ENCODE measurements around the gene SON.
A peak's percentile ranks its signal among the peaks of the same experiment; 100 is the strongest.
"Not testable (repeated sequence)": the region's sequence is repeated elsewhere in the genome, so short reads cannot be mapped to it uniquely, and the experiment has no call there.

Gene SON, protein sequence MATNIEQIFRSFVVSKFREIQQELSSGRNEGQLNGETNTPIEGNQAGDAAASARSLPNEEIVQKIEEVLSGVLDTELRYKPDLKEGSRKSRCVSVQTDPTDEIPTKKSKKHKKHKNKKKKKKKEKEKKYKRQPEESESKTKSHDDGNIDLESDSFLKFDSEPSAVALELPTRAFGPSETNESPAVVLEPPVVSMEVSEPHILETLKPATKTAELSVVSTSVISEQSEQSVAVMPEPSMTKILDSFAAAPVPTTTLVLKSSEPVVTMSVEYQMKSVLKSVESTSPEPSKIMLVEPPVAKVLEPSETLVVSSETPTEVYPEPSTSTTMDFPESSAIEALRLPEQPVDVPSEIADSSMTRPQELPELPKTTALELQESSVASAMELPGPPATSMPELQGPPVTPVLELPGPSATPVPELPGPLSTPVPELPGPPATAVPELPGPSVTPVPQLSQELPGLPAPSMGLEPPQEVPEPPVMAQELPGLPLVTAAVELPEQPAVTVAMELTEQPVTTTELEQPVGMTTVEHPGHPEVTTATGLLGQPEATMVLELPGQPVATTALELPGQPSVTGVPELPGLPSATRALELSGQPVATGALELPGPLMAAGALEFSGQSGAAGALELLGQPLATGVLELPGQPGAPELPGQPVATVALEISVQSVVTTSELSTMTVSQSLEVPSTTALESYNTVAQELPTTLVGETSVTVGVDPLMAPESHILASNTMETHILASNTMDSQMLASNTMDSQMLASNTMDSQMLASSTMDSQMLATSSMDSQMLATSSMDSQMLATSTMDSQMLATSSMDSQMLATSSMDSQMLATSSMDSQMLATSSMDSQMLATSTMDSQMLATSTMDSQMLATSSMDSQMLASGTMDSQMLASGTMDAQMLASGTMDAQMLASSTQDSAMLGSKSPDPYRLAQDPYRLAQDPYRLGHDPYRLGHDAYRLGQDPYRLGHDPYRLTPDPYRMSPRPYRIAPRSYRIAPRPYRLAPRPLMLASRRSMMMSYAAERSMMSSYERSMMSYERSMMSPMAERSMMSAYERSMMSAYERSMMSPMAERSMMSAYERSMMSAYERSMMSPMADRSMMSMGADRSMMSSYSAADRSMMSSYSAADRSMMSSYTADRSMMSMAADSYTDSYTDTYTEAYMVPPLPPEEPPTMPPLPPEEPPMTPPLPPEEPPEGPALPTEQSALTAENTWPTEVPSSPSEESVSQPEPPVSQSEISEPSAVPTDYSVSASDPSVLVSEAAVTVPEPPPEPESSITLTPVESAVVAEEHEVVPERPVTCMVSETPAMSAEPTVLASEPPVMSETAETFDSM (N-terminal part only)

DNA sequence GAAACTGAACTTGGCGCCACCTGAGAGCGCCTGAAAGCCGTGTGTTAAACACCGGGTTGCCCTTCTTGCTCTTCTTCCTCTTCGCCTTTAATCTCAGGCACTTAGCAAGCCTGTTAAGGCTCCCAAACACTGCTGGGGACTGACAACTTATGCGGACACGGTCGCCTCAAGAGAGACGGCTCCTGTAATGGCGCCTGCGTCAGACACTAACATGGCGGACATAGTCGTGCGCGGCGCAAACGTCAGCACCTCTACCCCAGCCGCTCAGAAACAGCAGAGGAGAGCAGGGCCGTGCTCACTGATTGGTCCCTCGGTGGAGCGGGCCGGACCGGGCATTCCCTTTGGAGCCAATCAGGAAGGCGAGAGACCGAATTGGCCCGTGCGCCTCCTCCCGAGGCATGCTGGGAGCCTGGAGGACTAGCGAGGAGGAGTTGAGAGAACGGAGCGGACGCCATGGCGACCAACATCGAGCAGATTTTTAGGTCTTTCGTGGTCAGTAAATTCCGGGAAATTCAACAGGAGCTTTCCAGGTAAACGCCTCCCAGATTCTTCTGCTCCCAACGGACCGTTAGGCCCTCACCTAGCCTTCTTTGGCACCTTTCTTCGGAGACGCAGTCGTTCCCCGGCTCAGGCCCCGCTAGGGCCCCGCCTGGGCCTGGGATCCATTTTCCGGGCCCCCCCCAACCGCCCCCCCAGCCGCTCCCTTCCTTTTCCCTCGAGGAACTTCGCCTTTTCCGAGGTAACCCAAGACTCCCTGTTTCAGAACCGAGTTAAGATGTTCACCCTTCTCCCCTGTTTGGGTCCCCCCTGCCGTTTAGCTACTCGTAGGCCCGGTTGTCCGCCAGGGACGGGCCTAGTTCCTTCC, at the start of gene SON:
Gene SON (plus strand): TSS at position 399 of the 865 bp plus-strand sequence. CDS start 55 bp downstream, at position 454.
- peak; percentile 96 for DNase-seq

DNA sequence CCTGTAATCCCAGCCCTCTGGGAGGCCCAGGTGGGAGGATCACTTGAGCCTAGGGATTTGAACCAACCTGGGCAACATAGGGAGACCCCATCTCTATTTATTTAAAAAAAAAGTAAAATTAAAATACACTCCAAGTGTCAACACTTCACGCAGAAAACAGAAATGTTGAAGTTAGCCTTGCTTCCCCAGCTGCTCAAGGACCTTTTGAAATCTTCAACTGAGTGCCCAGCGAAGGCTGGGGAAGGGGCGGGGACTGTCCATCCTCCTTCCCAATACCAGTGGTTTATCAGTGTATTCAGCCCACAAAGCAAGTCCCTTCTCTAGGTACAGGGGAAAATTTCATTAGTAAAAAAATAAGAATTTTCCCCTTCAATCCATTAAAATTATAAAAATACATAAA, 49.1 kb upstream of the SON start:
- DNase-seq, result no peak

DNA sequence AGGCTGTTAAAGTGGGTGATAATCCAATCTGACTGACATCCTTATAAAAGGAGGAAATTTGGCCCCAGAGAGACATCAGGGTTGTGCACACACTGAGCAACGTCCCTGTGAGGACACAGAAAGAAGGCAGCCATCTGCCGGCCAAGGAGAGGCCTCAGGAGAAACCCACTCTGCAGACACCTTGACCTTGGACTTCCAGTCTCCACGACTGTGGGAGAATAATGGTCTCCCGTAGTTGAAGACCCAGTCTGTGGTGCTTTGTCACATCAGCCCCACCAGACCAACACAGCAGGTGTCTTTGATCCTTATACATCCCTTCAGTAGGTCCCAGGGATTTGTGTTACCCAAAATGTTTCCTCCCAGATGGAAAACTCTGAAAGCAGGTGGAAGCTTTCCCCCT, 47.1 kb upstream of the SON start:
- no peak for DNase-seq

DNA sequence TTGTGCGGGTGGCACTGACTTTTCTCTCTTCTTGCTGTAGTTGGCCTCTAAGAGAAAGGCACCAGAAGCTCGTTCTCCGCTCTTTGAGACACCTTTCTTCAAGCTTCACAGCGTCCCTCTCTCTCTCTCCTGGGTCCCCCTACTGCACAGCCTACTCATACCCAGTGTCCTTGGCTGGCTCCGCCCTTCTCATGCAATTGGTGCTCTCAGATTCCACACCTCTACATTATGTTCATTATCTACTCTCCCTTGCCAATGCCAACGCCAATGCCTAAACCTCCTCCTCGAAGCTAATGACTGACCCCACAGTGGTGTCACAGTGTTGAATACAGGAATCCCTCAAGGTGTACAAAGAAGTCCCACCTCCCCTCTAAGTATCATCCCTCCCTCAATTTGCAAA, 46.5 kb upstream of the SON start:
- no peak for DNase-seq

DNA sequence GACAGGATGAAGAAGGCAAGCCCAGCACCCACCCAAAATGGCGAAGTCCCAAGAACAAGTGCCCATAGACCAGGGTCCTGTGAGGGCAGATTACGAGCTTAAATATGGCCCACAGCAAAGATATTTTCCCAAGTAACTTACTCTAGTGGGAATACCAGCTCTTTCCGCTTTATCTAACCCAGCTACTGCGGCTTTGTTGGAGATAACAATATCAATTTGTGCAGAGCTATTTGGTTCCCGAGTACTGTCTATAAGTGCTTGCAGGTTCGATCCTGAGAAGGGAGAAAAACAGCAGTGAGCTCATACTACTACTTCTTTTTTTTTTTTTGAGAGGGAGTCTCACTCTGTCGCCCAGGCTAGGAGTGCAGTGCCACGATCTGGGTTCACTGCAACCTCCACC, 37.0 kb upstream of the SON start:
- DNase-seq, result no peak

DNA sequence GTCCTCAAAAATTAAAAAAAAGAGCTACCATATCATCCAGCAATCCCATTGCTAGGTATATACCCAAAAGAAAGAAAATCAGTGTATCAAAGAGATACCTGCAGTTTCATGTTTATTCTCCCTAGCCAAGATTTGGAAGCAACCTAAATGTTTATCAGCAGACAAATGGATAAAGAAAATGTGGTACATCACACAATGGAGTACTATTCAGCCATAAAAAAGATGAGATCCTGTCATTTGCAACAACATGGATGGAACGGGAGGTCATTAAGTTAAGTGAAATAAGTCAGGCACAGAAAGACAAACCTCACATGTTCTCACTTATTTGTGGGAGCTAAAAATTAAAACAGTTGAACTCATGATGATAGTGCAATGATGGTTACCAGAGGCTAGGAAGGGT, 35.8 kb upstream of the SON start:
- not testable (repeated sequence) for DNase-seq

DNA sequence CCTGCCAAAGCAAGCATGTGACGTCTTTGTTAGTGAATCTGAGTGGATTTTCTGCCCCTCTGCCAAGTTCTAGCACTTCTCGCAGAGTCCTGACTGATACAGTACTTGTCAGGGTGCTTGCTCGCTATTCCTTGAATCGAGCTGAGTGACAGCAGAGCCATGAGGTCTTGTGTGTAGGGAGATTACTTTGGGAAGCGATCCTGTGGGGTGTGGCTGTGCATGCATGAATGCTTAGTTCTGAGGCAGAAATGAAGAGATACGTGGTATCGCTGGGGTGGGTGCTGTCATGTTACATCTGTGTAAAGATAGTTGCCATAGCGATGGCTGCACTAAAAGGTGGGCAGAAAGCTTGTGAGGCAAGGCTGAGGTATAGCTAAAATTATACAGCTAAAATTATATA, 32.0 kb upstream of the SON start:
- no peak for DNase-seq

DNA sequence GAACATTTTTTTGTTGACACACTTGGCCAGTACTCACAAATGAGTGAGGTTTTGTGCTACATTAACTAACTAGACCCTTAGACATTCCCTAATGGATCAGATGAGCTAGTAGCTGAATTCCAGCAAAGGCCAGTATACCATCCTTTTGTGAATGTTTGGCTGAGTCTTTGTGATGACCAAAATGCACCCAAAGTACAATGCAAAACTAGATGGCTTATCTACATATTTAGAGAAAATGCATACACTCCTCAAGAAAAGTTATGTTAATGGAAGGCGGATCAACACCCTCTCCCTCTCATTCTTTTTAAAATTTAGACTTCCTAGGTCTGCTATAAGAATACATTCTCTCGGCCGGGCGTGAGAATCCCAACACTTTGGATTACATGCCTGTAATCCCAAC, 31.2 kb upstream of the SON start:
- no peak for DNase-seq

DNA sequence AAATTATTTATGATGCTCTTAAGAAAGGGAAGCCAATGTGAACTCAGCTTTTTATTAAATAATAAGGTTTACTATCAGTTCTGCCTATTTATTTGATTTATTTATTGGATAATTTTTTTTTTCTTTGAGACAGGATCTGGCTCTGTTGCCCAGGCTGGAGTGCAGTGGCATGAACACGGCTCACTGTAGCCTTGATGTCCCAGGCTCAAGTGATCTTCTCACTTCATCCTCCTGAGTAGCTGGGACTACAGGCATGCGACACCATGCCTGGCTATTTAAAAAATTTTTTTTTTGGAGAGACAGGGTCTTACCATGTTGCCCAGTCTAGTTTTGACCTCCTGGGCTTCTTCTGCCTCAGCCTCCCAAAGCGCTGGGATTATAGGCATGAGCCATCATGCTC, 30.4 kb upstream of the SON start:
- DNase-seq, result no peak

DNA sequence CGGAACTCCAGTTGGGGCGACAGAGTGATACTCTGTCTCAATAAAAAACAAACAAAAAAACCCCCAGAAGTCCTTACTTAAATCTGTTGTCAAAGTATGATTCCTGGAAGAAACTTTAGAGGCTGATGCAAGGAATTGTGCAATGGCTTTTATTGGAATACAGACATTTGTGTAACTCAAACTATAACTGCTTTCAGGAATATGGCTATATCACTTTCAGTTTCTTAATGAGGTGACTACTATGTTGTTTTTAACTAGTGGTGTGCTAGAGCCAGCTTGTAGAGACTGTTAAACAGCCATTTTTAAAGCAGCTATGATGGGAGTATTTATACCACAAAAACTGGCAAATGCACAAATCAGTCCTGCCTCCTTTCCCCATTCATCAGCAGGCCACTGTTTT, 28.6 kb upstream of the SON start:
- DNase-seq, result no peak

DNA sequence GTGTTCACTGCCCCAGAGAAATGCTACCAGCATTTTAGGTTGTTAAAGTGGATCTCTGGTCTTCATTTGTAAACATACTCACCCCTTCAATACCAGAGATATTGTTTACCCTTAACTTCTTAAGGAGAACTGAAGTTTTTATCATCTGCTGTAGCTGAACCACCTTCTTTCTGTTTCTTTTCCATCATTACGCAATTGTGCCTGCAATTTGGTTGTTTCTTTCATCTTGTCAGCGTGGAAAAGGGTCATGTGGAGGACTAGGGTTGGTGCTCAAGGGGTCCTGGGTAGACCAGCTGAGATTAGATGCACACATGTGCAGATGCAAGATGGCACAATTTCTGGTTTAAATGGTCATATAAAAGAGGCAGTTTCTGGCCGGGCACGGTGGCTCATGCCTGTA, 23.9 kb upstream of the SON start:
- no peak for DNase-seq

DNA sequence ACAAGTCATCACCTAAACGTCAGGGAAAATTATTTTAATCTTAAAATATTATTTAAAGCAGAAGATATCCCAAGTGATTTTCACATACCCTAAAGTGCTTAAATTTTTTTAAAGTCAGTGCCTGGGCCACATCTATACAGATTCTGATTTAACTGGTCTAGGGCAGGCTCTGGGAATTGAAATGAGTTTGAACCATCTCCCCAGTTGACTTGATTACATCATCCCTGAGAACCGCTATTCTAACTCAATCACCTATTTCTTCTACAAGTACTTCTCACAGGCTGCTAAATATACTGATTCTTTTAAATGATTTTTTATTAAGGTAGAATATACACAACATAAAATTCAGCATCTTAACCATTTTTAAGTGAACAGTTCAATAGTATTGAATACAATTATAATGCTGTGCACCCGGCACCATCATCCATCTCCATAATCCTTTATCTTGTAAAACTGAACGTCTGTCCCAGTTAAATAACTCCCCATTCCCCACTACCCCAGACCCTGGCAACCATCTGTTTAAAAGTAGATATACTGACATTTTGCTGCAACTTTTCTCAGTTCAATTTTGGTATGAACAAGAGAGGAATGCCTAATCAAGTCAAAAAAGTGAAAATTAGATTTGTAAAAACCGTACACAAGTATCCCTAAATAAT, 20.4 kb upstream of the SON start:
- no peak for DNase-seq

DNA sequence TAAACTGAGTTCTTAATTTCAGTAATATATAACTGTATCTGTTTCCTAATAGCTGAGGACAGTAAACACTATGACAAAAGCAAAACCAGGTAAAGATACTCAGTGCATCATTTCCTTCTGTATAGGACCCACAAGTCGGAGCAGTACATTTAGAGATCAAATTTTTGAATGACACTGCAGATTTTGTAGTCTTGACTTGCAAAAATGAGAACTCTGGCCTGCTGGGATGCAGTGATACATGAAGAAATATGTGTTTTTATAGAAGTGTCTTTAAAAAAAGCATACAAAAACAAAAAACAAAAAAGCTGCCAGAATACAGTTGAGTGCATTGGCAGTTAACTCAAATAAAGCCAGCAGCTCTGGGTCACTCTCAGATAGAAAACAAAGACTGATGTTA, 19.9 kb upstream of the SON start:
- no peak for DNase-seq

DNA sequence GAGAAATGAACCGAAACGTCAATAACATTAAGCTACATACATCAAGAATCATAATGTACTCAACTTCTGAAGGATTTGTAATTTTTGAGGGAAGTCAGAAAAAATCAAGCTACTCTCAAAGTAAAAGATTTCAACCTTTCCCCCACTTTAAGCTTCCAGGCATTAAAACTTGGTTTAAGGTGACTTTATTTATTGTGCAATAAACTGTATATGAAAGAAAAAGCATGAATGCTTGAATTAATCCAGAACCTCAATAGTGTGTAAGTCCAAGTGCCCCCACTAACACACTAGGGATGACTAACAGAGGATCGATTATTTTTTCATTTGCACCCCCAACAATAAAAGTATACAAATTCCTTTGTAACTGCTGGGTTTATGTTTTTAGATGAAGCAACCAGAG, 11.8 kb upstream of the SON start:
- DNase-seq, result no peak

DNA sequence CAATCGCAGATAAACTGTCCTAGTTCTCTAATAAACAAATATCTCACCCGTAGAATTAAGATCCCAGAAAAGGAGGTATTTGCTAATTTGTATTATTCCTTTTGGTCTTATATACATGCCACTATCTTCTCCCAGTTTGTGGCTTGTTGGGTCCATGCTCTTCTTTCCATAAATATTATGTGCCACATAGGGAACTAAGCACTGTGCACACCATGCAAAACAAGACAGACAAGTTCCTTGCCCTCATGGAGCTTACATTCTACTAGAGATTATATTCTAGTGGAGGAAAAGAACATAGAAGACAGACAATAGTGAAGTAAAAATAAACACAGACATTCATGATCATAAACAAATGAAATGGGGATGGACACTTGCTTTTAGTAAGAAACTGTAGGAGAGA, 5.6 kb upstream of the SON start:
- no peak for DNase-seq

DNA sequence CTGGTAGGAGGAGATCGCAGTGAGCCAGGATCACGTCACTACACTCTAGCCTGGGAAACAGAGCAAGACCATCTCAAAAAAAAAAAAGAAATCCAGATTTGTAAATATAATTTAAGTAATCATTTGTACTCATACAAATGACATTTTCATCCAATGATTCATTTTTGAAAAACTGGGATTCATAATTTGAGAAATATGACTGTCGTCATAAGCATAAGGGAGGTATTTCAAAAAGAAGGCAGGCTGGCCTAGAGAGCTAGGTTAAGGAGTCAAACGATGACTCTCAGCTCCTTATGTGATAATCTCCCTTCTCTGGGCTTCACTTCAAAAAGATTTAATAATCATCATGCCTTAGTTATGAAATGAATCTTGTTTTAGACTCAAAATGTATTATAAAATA, 3.2 kb upstream of the SON start:
- DNase-seq, result no peak

DNA sequence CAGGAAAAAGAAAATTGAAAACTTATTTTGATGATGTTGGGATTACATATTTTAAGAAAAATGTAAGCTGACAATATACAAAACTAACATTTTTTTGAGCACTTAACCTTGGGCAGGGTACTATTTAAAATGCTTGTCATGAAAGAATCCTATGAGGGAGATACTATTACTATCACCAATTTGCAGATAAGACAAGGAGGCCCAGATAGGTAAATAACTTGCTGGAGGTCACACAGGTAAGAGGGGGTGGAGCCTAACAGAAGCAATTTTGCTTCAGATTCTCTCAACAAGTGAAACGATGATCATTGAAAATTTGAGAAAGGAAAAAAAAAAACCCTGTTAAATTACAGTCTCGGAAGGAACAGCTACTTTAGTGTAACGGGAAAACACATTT, 2.1 kb upstream of the SON start:
- no peak for DNase-seq

DNA sequence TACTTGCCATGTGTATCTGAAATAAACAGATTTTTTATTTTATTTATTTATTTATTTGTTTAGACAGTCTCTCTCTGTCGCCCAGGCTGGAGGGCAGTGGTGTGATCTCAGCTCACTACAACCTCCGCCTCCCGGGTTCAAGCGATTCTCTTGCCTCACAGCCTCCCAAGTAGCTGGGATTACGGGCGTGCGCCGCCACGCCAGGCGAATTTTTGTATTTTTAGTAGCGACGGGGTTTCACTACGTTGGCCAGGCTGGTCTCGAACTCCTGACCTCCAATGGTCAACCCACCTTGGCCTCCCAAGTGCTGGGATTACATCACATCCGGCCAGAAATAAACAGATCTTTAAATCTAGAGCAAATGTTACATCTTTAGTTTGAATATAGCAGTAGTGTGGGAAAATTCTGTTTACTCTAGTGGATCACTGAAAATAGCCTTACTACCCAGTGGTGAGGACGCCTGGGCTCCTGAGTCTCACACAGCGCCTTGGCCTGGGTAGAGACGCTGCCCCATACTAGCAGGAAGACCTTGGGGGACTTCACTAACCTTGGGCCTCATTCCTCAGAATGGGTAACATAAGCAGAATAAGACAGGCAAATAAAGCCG, 1.6 kb upstream of the SON start:
- DNase-seq, result no peak

DNA sequence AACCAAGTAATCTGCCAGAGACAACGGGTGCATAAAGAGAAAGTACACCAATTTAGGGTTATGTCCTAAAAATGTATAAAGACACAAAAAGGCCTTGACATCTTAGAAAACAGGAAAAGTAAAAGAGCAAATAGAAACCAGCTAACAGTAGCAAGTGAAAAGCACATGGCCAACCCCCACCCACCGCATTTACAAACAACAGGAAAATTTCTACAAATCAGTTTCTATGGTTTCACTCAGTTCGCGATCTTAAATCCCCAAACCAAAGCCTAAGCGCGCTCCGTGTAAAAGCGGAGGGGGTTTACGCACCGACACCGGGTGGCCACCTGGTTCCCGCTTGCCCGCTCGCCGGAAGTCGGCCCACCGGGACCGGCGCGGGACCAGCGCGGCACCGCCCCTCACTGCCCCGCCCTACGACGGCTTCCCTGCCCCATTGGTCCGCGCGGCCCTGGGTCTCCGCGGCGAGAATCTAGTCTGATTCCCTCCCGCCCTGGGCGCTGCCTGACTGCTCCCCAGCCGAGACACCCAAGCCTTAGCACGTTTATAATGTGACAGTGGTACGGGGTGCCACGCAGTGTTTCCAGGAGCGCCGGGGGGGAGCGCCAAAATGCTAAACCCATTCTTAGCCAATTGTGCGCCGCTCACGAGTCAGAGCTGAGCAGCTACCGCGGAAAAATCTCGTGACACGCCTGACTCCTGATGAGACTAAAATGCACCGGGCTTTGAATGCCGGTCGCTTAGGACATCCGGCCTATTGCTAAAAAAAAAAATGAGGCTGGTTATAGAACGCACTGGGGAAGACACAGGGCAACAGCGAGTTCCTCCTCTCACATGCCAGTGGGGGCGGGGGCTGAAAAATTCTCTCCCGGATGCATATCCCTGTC, 840 bp upstream of the SON start, which contains the start of gene GART:
Gene GART (minus strand): TSS at position 362 of the 884 bp plus-strand sequence. CDS start 2,802 bp downstream, outside the sequence.
- peak; percentile 71 for DNase-seq

DNA sequence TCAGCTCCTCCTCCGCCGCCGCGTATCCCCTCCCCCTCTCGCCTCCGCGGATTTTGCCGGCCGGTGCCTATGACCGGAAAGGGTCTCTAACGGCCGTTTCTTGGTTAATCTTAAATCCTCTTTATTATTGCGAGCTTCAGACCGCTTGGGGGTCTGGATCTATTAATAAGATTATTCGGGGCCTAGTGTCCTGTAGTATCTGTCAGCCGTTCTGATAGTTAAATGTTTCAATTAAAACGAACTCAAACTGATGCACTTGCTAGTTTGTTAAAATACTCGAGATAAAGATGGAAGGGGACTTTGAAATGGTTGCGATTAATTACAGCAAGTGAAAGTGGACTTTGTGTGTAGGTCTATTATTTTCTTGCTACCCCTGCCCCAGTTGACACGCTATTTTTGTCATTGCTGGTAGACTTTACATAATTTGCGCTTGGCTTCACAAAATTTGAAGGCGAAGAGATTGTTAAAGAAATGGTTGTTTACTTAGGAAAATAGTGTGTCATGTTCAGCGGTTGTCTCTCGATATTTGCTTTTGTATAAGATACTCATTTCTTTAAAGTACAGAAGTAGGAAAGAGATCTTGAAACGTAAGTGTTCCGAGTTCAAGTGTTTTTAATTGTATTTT, 779 bp downstream of the SON start:
- DNase-seq, result no peak
